GM10266 (cell line): ENCODE data around the gene FAM180A.

ENCODE experiments used
- DNase-seq: peaks from one replicate; pipeline ENCODE4 v3.0.0; 2012; ENCODE audit errors: extremely low spot score
- CTCF ChIP-seq: IDR thresholded peaks from 2 replicates; pipeline ENCODE4 v1.5.1; 2012; ENCODE audit warnings: mild to moderate bottlenecking, low read depth; ENCODE audit not compliant: control insufficient read depth, insufficient read depth; ENCODE audit errors: missing control alignments

FAM180A gene

GRCh38 chr7:135683609-135684008 is 65.0 kb downstream of the FAM180A start:
- DNase-seq = no peak
- no peak for TF ChIP-seq CTCF

DNA sequence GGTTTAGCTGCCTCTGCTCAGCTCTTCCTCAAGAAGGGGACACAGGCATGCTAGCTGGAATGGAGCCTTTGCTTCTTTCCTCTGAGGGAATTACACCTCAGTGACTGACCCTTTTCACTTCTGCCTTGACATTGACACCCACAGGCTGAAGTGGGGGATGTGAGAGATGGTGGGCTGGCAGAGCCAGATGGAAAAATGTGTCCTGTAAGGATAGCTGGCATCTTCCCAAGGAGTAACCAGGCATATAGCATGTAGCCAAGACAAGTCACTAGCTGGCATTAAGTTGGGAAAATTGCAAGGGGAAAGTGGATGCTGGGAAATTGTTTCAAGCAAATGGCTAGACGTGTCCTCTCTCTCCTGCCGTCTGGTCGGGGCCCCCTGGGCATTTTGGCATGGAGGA is 66.4 kb downstream of the FAM180A start:
- no peak for DNase-seq
- no peak for TF ChIP-seq CTCF

- DNase-seq = no peak
- no peak for TF ChIP-seq CTCF
Measured at GRCh38 chr7:135681762-135682161, 66.9 kb downstream of the FAM180A start.
